Renal cortex interstitium (tissue), 11 donors: ENCODE measurements around the gene HHIPL1. TPM values are rescaled to one million over a fixed set of nuclear protein-coding genes. Genes with fewer than 3 reads are reported as not detected.

Experiments
- DNase-seq, 11 donors: peaks; one replicate each; pipeline ENCODE4 v3.0.0-alpha.2; 2013; ENCODE audit warnings: low read depth in 9 of 11, low spot score in 4 of 11; ENCODE audit errors: extremely low read depth in 1 of 11
- polyA plus RNA-seq, 3 donors: library from polyadenylated mRNA; unstranded; fragments of 120-200 nt; gene quantifications; one replicate each; pipeline ENCODE4 v1.2.1, GENCODE V29; 2013; ENCODE audit not compliant: insufficient read length in 3 of 3

Gene HHIPL1
- polyA plus RNA-seq, 3 donors = 1.5 to 2.4 (median 1.6) TPM

GRCh38 chr14:99718031-99718810 lies 73.3 kb downstream of the HHIPL1 start:
- no peak for DNase-seq

- no peak for DNase-seq
Measured at GRCh38 chr14:99718811-99719192, 73.9 kb downstream of the HHIPL1 start.

GRCh38 chr14:99720941-99721791 lies 76.2 kb downstream of the HHIPL1 start:
- DNase-seq = no peak

- no peak for DNase-seq
Measured at GRCh38 chr14:99721792-99722516, 77.0 kb downstream of the HHIPL1 start.

- DNase-seq = no peak
Measured at GRCh38 chr14:99722741-99723140, 77.8 kb downstream of the HHIPL1 start.

- no peak for DNase-seq
Measured at GRCh38 chr14:99724196-99724891, 79.4 kb downstream of the HHIPL1 start.

- no peak for DNase-seq
Measured at GRCh38 chr14:99724939-99725773, 80.2 kb downstream of the HHIPL1 start.

- no peak for DNase-seq
Measured at GRCh38 chr14:99725774-99726537, 81.0 kb downstream of the HHIPL1 start.

GRCh38 chr14:99726538-99727095 lies 81.7 kb downstream of the HHIPL1 start:
- DNase-seq = no peak

GRCh38 chr14:99727096-99727870 lies 82.4 kb downstream of the HHIPL1 start:
- no peak for DNase-seq

- DNase-seq = no peak
Measured at GRCh38 chr14:99728231-99728920, 83.4 kb downstream of the HHIPL1 start.

- DNase-seq = no peak
Measured at GRCh38 chr14:99728981-99729451, 84.1 kb downstream of the HHIPL1 start.
